GM13977 (cell line): ENCODE measurements around the gene SUMF2.
"Not testable (repeated sequence)": the region's sequence is repeated elsewhere in the genome, so short reads cannot be mapped to it uniquely, and the experiment has no call there.

Experiments
- DNase-seq: peaks from one replicate; pipeline ENCODE4 v3.0.0; 2012; ENCODE audit warnings: low spot score
- CTCF ChIP-seq: IDR thresholded peaks from 2 replicates; pipeline ENCODE4 v1.5.1; 2012; ENCODE audit warnings: mild to moderate bottlenecking, control low read depth; ENCODE audit not compliant: insufficient read depth; ENCODE audit errors: extremely low read depth, missing control alignments
- in situ Hi-C: fragments of 300-500 bp; cut with MboI; formaldehyde crosslinking; loops from one replicate; pipeline ENCODE4 v1.12.0; 2022; ENCODE audit warnings: low sequenced_read_pairs, low pct_unique_long_range_greater_than_20kb, mixed read lengths, inconsistent platforms; ENCODE audit not compliant: unreplicated experiment

SUMF2 gene

GRCh38 chr7:56063882-56064625, at the start of gene SUMF2:
Gene SUMF2, plus strand, starts transcription at chr7:56064286. Its CDS starts 26 bp downstream, at chr7:56064312.
- peak; percentile 22 for TF ChIP-seq CTCF
- in situ Hi-C loops, result no loop called here
- peak; percentile 96 for DNase-seq

- in situ Hi-C loops, DNase-seq: not testable (repeated sequence)
These were observed 47.1 kb upstream of the SUMF2 start for GRCh38 chr7:56017015-56017414.

GRCh38 chr7:56019501-56019900, 44.6 kb upstream of the SUMF2 start:
- in situ Hi-C loops, result no loop called here
- DNase-seq, result no peak
- no peak for TF ChIP-seq CTCF

DNA sequence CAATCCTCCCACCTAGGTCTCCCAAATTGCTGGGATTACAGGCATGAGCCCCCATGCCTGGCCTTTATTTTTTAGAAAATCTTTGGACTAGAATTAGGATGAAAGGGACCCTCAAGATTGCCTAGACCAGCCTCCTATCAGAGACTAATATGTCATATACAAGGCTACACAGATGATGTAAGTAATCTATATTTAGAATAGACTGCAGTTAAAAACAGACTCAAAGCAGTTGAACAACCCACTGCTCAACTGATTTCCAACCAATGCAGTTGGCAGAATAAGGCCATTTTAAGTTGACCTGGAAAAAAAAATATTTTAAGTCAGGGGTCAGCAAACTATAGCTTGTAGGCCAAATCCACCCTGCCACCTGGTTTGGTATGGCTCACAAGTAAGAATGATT, 40.6 kb upstream of the SUMF2 start:
- in situ Hi-C loops, result no loop called here
- TF ChIP-seq CTCF, result no peak
- DNase-seq, result no peak

DNA sequence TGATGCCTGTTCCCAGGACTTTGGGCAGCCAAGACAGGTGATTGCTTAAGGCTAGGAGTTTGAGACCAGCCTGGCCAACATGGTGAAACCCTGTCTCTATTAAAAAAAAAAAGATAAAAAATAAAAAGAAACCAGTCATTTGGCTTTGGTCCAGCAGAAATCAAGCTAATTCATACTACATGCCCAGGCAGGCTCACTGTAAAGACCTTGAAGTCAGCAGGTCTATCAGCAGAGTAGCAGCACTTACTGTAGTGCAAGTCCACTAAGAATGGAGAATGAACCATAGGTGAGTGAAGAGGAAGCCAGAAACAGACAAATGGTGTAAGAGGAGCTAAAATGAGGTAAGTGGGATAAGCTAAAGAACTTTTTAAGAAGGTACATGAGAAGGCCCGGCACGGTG, 37.5 kb upstream of the SUMF2 start:
- in situ Hi-C loops, result no loop called here
- DNase-seq, result no peak
- no peak for TF ChIP-seq CTCF

GRCh38 chr7:56028942-56029630, 35.0 kb upstream of the SUMF2 start:
- no peak for DNase-seq
- in situ Hi-C loops, result no loop called here
- TF ChIP-seq CTCF, result no peak

- no peak for TF ChIP-seq CTCF
- no peak for DNase-seq
- in situ Hi-C loops, result no loop called here
These were observed 33.7 kb upstream of the SUMF2 start for GRCh38 chr7:56030340-56030739.

DNA sequence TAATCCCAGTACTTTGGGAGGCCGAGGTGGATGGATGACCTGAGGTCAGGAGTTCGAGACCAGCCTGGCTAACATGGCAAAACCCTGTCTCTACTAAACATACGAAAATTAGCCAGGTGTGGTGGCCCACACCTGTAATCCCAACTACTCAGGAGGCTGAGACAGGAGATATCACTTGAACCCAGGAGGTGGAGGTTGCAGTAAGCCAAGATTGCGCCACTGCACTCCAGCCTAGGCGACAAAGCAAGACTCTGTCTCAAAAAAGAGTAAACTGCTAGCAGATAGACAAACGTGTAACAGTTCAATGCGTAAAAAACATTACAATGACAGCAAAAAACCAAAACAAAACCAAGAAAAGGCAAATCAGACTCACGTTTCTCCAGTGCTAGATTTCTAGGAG, 32.5 kb upstream of the SUMF2 start:
- DNase-seq, in situ Hi-C loops: not testable (repeated sequence)

DNA sequence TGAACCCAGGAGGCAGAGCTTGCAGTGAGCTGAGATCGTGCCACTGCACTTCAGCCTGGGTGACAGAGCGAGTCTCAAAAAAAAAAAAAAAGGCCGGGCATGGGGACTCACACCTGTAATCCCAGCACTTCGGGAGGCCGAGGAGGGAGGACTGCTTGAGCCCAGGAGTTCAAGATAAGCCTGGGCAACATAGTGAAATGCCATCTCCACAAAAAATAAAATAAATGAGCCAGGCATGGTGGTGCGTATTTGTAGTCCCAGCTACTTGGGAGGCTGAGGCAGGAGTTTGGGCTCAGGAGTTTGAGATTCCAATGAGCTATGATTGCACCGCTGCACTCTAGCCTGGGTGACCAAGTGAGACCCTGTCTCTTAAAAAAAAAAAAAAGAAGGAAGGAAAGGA, 31.5 kb upstream of the SUMF2 start:
- in situ Hi-C loops, DNase-seq: not testable (repeated sequence)
